ENCODE results near the gene DHRS3. TPM values are rescaled to one million over a fixed set of nuclear protein-coding genes. Genes with fewer than 3 reads are reported as not detected.

The DHRS3 gene
- total and polyA plus RNA-seq, 3 experiments from 2014 or later, result 31.9 to 123 (median 117) TPM

DNA sequence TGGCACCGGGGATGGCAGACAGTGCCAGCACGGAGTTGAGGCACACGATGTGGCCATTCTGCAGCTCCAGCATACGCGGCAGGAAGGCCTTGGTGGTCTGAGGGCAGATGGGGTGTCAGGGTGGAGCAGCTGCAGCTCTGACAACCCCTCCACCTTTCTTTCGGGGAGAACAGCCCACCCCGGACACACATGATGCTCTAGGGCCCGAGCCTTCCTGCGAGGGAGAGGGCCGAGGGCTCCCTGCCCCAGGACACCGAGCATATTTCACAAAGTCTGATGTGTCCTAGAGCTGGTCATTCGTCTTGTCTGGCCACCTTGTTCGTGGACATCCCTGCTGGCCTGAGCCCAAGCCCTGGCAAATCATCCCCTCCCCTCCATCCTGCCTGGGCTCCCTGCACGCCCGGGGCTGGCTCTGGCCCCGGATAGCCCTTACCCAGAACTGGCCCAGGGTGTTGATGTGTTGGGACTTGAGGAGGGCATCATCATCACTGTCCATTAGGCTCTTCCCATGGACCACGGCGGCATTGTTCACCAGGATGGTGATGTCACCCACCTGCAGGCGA is 39.1 kb downstream of the DHRS3 start:
- Histone ChIP-seq H3K4me3 (ENCODE audit: low read length) (no peak overlapping the region), H3K27ac (ENCODE audit: low read depth, low read length) (no peak overlapping the region), H3K36me3 (ENCODE audit: insufficient read depth, low read length) (peaks cover 12% of the 10 kb centered on the region), H3K9me3 (ENCODE audit: low read length) (no peaks in the 10 kb centered on the region), H3K27me3 (ENCODE audit: insufficient read depth, low read length, poor library complexity, severe bottlenecking) (no peaks in the 10 kb centered on the region), H3K4me1 (ENCODE audit: insufficient read depth, low read length) (no peaks in the 10 kb centered on the region)
- no peak for DNase-seq
- ChIA-PET CTCF (no interaction called here), POLR2A (no interaction called here)
- no peaks in the 10 kb centered on the region for H3K27me3 Mint-ChIP-seq
- peaks cover 0 to 2% (median 0%) of the 10 kb centered on the region in 3 donors for H3K4me1 Mint-ChIP-seq
- H3K9me3 Mint-ChIP-seq, result no peaks in the 10 kb centered on the region
- peaks cover 4 to 63% (median 8%) of the 10 kb centered on the region in 3 donors for H3K36me3 Mint-ChIP-seq
- no peak overlapping the region for H3K4me3 Mint-ChIP-seq
- H3K27ac Mint-ChIP-seq, result no peak overlapping the region

GRCh38 chr1:12577020-12577419 is 41.0 kb downstream of the DHRS3 start:
- Histone ChIP-seq H3K27ac (ENCODE audit: low read depth, low read length) (no peak overlapping the region), H3K36me3 (ENCODE audit: insufficient read depth, low read length) (peaks cover 12% of the 10 kb centered on the region), H3K4me1 (ENCODE audit: insufficient read depth, low read length) (no peaks in the 10 kb centered on the region), H3K9me3 (ENCODE audit: low read length) (no peaks in the 10 kb centered on the region), H3K27me3 (ENCODE audit: insufficient read depth, low read length, poor library complexity, severe bottlenecking) (no peaks in the 10 kb centered on the region), H3K4me3 (ENCODE audit: low read length) (no peak overlapping the region)
- Mint-ChIP-seq H3K9me3 (no peaks in the 10 kb centered on the region), H3K27ac (no peak overlapping the region), H3K4me3 (no peak overlapping the region), H3K4me1 (peaks cover 0 to 2% (median 0%) of the 10 kb centered on the region in 3 donors), H3K36me3 (peaks cover 4 to 80% (median 12%) of the 10 kb centered on the region in 3 donors), H3K27me3 (no peaks in the 10 kb centered on the region)
- ChIA-PET CTCF (interaction anchor here (1.2 to 1.4 kb wide), 2 partner anchors 43 to 453 kb away, joined by 3 read pairs; no protein-coding TSS in a partner anchor), POLR2A (no interaction called here)
- no peak for DNase-seq

DNA sequence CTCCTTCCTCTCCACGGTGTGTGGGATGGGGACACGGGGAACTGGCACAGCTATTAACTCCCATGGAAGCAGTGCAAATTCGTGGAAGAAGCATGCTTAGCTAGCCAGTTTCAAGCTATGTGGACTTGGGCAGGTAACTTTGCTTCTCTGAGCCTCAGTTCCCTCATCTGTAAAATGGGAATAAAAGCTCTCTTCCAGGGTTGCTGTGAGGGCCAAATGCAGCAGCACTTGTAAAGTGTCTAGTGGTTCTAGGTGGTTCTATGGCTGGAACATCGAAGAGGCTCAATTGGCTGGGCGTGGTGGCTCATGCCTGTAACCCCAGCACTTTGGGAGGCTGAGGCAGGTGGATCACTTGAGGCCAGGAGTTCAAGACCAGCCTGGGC is 43.3 kb downstream of the DHRS3 start:
- H3K9me3 ChIP-seq (ENCODE audit: low read length), result no peaks in the 10 kb centered on the region
- H3K4me3 ChIP-seq (ENCODE audit: low read length), result no peak overlapping the region
- H3K4me1 ChIP-seq (ENCODE audit: insufficient read depth, low read length), result no peaks in the 10 kb centered on the region
- Mint-ChIP-seq H3K4me3 (no peak overlapping the region), H3K27me3 (no peaks in the 10 kb centered on the region), H3K9me3 (no peaks in the 10 kb centered on the region), H3K4me1 (no peaks in the 10 kb centered on the region), H3K36me3 (peaks cover 4 to 84% (median 11%) of the 10 kb centered on the region in 3 donors), H3K27ac (peak overlapping the region in 2 of 8 donors; percentile 23 to 81)
- H3K27me3 ChIP-seq (ENCODE audit: insufficient read depth, low read length, poor library complexity, severe bottlenecking), result no peaks in the 10 kb centered on the region
- no peak for DNase-seq
- no peak overlapping the region for H3K27ac ChIP-seq (ENCODE audit: low read depth, low read length)
- peaks cover 20% of the 10 kb centered on the region for H3K36me3 ChIP-seq (ENCODE audit: insufficient read depth, low read length)
- ChIA-PET POLR2A (interaction anchor here (0.7 kb wide), 1 partner anchor 232 kb away, joined by 3 read pairs; no protein-coding TSS in a partner anchor), CTCF (no interaction called here)

GRCh38 chr1:12573015-12573825 is 44.8 kb downstream of the DHRS3 start:
- Mint-ChIP-seq H3K4me1 (no peaks in the 10 kb centered on the region), H3K4me3 (no peak overlapping the region), H3K36me3 (peaks cover 4 to 78% (median 11%) of the 10 kb centered on the region in 3 donors), H3K9me3 (no peaks in the 10 kb centered on the region), H3K27ac (peak overlapping the region in 4 of 8 donors; percentile 21 to 80 (median 50)), H3K27me3 (no peaks in the 10 kb centered on the region)
- no peak for DNase-seq
- Histone ChIP-seq H3K27ac (ENCODE audit: low read depth, low read length) (no peak overlapping the region), H3K36me3 (ENCODE audit: insufficient read depth, low read length) (peaks cover 20% of the 10 kb centered on the region), H3K27me3 (ENCODE audit: insufficient read depth, low read length, poor library complexity, severe bottlenecking) (no peaks in the 10 kb centered on the region), H3K4me1 (ENCODE audit: insufficient read depth, low read length) (no peaks in the 10 kb centered on the region), H3K4me3 (ENCODE audit: low read length) (no peak overlapping the region), H3K9me3 (ENCODE audit: low read length) (no peaks in the 10 kb centered on the region)
- POLR2A ChIA-PET, result interaction anchor here (0.6 kb wide), 1 partner anchor 260 kb away, joined by 10 read pairs; no protein-coding TSS in a partner anchor
- CTCF ChIA-PET, result no interaction called here

DNA sequence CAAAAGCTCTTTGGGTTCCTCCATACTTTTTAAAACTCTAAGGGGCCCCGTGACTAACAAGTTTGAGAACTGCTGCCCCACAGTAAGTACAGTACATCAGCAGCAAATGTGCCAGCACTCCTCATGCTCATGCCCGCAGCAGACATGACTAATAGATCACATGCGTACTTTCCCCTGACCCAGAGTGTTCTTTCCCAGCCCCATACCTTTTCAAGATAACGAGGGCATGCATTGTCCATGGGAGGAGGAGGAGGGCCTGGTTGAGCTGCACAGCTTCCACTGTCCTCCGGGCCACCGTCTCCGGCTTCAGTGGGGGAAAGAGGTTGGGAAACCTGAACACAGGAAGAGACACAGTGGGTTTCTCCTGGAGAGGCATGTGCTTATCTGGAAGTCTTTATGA is 45.5 kb downstream of the DHRS3 start:
- no peaks in the 10 kb centered on the region for H3K9me3 Mint-ChIP-seq
- H3K27ac ChIP-seq (ENCODE audit: low read depth, low read length), result no peak overlapping the region
- H3K36me3 ChIP-seq (ENCODE audit: insufficient read depth, low read length), result peaks cover 20% of the 10 kb centered on the region
- no peak overlapping the region for H3K4me3 Mint-ChIP-seq
- H3K9me3 ChIP-seq (ENCODE audit: low read length), result no peaks in the 10 kb centered on the region
- no peaks in the 10 kb centered on the region for H3K27me3 Mint-ChIP-seq
- peak overlapping the region in 2 of 8 donors; percentile 29 to 75 for H3K27ac Mint-ChIP-seq
- H3K27me3 ChIP-seq (ENCODE audit: insufficient read depth, low read length, poor library complexity, severe bottlenecking), result no peaks in the 10 kb centered on the region
- ChIA-PET POLR2A (no interaction called here), CTCF (no interaction called here)
- H3K36me3 Mint-ChIP-seq, result peaks cover 0 to 80% (median 9%) of the 10 kb centered on the region in 3 donors
- no peaks in the 10 kb centered on the region for H3K4me1 ChIP-seq (ENCODE audit: insufficient read depth, low read length)
- H3K4me1 Mint-ChIP-seq, result no peaks in the 10 kb centered on the region
- no peak for DNase-seq
- H3K4me3 ChIP-seq (ENCODE audit: low read length), result no peak overlapping the region

GRCh38 chr1:12570291-12570690 is 47.7 kb downstream of the DHRS3 start:
- peaks cover 0 to 79% (median 10%) of the 10 kb centered on the region in 3 donors for H3K36me3 Mint-ChIP-seq
- Histone ChIP-seq H3K9me3 (ENCODE audit: low read length) (no peaks in the 10 kb centered on the region), H3K27ac (ENCODE audit: low read depth, low read length) (no peak overlapping the region), H3K27me3 (ENCODE audit: insufficient read depth, low read length, poor library complexity, severe bottlenecking) (no peaks in the 10 kb centered on the region), H3K36me3 (ENCODE audit: insufficient read depth, low read length) (peaks cover 12% of the 10 kb centered on the region), H3K4me3 (ENCODE audit: low read length) (no peak overlapping the region), H3K4me1 (ENCODE audit: insufficient read depth, low read length) (no peaks in the 10 kb centered on the region)
- H3K4me3 Mint-ChIP-seq, result no peak overlapping the region
- H3K4me1 Mint-ChIP-seq, result no peaks in the 10 kb centered on the region
- ChIA-PET CTCF (interaction anchor here (1.4 kb wide), 1 partner anchor 168 kb away, joined by 3 read pairs; no protein-coding TSS in a partner anchor), POLR2A (no interaction called here)
- DNase-seq, result no peak
- H3K27me3 Mint-ChIP-seq, result peaks cover 0 to 1% of the 10 kb centered on the region in 2 donors
- peaks cover 0 to 2% (median 0%) of the 10 kb centered on the region in 5 donors for H3K9me3 Mint-ChIP-seq
- peak overlapping the region in 3 of 8 donors; percentile 24 to 58 (median 50) for H3K27ac Mint-ChIP-seq

DNA sequence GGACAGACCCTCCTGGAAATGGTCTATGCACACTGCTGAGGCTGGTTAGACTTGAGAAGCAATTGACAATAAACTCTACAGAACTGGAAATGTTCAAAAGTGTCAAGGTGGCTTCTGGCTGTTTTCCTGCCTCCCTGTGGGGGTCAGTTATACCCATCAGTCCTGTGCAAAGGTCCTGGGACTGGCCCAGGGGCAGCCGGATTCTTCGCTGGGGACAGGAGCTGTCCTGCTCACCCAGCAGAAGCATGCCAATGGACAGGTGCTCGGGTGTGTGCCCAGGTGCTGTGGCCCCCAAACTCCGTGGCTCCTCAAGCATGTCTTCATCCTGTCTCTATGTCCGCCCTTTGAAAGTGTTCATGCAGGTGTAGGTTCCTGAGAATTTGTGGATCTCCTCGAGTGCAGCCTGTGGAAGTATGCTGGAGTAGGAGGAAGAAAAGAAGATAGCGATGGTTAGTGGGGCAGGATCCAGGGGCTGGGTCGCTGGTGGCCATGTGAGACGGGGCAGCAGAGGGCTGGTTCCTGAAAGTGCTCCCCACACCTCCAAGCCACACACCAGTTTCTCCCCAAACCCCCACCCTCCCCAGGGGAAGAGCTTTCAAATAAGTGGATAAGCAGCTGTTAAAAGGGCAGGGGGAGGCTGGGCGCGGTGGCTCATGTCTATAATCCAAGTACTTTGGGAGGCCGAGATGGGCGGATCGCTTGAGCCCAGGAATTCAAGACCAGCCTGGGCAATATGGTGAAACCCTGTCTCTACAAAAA is 49.8 kb downstream of the DHRS3 start:
- Mint-ChIP-seq H3K4me1 (no peaks in the 10 kb centered on the region), H3K36me3 (peaks cover 9 to 67% (median 10%) of the 10 kb centered on the region in 3 donors), H3K9me3 (peaks cover 10 to 16% (median 15%) of the 10 kb centered on the region in 5 donors), H3K27me3 (peaks cover 0 to 2% of the 10 kb centered on the region in 2 donors), H3K27ac (no peak overlapping the region), H3K4me3 (no peak overlapping the region)
- peaks cover 8% of the 10 kb centered on the region for H3K36me3 ChIP-seq (ENCODE audit: insufficient read depth, low read length)
- no peaks in the 10 kb centered on the region for H3K4me1 ChIP-seq (ENCODE audit: insufficient read depth, low read length)
- no peak overlapping the region for H3K27ac ChIP-seq (ENCODE audit: low read depth, low read length)
- CTCF ChIA-PET, result no interaction called here
- no peak overlapping the region for H3K4me3 ChIP-seq (ENCODE audit: low read length)
- H3K27me3 ChIP-seq (ENCODE audit: insufficient read depth, low read length, poor library complexity, severe bottlenecking), result no peaks in the 10 kb centered on the region
- POLR2A ChIA-PET, result no interaction called here
- peaks cover 10% of the 10 kb centered on the region for H3K9me3 ChIP-seq (ENCODE audit: low read length)
- DNase-seq, result no peak

Data from CD8-positive, alpha-beta memory T cell (primary cell).